ENCODE measurements around the gene BOK.

DNA sequence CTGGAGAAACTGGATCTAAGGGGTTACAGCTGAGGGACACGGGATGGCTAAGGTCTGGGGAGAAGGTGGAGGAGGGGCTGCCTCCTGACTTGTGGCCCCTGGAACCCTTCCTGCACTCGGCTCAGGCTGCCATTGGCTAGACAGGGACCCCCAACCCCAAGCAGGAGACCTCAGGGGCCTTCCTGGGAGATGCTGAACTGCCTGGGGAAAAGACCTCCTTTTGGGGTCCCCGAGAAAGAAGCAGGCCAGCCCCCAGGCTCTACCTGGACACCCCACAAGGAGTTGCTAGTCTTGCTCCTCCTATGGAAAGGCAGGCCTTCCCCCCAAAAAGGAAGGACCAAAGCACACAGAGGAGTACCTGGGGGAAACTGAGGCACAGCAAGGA, 10.1 kb upstream of the BOK start:
- TF ChIP-seq, protein P1, sequence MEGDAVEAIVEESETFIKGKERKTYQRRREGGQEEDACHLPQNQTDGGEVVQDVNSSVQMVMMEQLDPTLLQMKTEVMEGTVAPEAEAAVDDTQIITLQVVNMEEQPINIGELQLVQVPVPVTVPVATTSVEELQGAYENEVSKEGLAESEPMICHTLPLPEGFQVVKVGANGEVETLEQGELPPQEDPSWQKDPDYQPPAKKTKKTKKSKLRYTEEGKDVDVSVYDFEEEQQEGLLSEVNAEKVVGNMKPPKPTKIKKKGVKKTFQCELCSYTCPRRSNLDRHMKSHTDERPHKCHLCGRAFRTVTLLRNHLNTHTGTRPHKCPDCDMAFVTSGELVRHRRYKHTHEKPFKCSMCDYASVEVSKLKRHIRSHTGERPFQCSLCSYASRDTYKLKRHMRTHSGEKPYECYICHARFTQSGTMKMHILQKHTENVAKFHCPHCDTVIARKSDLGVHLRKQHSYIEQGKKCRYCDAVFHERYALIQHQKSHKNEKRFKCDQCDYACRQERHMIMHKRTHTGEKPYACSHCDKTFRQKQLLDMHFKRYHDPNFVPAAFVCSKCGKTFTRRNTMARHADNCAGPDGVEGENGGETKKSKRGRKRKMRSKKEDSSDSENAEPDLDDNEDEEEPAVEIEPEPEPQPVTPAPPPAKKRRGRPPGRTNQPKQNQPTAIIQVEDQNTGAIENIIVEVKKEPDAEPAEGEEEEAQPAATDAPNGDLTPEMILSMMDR (conservative IDR thresholded peaks at IDR 0.05; ENCODE audit: low read length): no peak
- no peak for TF ChIP-seq EZH2phosphoT487 (IDR thresholded peaks at IDR 0.05; ENCODE audit: borderline replicate concordance)
